Omental fat pad (tissue), 4 donors: ENCODE measurements around the gene RB1. TPM values are rescaled to one million over a fixed set of nuclear protein-coding genes. Genes with fewer than 3 reads are reported as not detected.

Source experiments
- ATAC-seq: fragments of 150-250 bp; one replicate; pipeline ENCODE4 v1.9.1; 2016; ENCODE audit warnings: mild to moderate bottlenecking, moderate library complexity; ENCODE audit not compliant: low FRiP score
- DNase-seq: peaks from one replicate; pipeline ENCODE4 v3.0.0-alpha.2; 2019; ENCODE audit warnings: low spot score
- total RNA-seq, 4 donors: library from RNA; depleted of rRNA; stranded (reverse); fragments of >200 nt; gene quantifications; one replicate each; pipeline ENCODE4 v1.1.0, GENCODE V29; 2016
- TF ChIP-seq, protein P1 (sequence below), 3 donors: fragments of 450-650 bp; IDR thresholded peaks; one replicate each; pipeline ENCODE4 v1.5.1; 2016 to 2017; ENCODE audit warnings: antibody characterized with exemption in 3 of 3, mild to moderate bottlenecking in 3 of 3, moderate library complexity in 2 of 3

RB1 gene
- total RNA-seq, 4 donors from 2014 or later, result 26.5 to 42.6 (median 37.5) TPM

- DNase-seq (no peak), ATAC-seq (no peak)
- TF ChIP-seq, protein P1, sequence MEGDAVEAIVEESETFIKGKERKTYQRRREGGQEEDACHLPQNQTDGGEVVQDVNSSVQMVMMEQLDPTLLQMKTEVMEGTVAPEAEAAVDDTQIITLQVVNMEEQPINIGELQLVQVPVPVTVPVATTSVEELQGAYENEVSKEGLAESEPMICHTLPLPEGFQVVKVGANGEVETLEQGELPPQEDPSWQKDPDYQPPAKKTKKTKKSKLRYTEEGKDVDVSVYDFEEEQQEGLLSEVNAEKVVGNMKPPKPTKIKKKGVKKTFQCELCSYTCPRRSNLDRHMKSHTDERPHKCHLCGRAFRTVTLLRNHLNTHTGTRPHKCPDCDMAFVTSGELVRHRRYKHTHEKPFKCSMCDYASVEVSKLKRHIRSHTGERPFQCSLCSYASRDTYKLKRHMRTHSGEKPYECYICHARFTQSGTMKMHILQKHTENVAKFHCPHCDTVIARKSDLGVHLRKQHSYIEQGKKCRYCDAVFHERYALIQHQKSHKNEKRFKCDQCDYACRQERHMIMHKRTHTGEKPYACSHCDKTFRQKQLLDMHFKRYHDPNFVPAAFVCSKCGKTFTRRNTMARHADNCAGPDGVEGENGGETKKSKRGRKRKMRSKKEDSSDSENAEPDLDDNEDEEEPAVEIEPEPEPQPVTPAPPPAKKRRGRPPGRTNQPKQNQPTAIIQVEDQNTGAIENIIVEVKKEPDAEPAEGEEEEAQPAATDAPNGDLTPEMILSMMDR (IDR thresholded peaks at IDR 0.05), result no peak
Measured at GRCh38 chr13:48398450-48399095, 95.0 kb downstream of the RB1 start.

DNA sequence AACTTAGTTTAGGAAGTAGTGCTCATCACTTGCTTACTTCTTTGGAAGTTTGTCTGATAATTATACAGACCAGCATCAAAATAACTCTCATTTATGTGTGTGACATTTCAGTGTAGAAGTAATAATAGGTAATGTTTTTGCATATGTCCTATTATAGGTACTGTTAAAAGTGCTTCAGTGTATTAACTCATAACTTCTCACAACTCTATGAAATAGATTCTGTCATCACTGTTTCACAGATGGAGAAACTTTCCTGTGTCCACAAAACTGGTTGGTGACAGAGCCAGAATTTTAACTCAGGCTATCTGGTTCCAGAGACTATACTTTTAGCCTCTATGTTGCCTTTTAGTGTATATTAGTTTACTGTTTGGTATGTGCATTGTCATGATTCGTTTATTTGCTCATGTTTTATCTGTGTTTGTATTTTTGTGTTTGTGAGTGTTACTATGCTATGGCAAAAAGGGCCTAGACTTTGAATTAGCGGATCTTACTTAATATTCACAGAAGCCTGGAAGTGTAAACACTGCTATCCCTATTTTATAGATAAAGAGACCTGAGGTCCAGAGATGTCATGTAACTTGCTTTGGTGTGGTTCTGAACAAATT, 96.6 kb downstream of the RB1 start:
- no peak for DNase-seq
- no peak for ATAC-seq
- TF ChIP-seq, protein P1 (IDR thresholded peaks at IDR 0.05), result no peak

DNA sequence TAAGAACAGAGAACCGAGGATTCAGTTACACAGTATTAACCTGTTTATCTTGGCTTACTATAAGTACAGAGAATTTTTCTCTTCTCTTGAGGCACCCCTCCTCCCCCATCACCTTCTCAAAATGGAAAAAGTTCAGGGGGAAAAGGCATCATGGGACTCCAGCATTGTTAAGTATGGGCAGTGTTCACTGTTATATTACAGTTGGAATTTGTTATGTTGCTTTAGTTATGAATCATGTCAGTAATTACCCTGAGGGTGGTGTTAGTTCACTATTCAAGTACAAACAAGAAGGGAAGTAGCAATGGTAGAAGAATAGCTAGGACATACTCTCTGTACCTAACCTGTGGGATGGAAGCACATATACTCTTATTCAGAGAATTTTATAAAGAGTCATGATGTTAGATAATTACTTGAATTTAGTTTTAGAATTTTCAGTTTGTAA, 97.3 kb downstream of the RB1 start:
- TF ChIP-seq, protein P1 (IDR thresholded peaks at IDR 0.05), result no peak
- ATAC-seq (peak; percentile 75), DNase-seq (no peak)

DNA sequence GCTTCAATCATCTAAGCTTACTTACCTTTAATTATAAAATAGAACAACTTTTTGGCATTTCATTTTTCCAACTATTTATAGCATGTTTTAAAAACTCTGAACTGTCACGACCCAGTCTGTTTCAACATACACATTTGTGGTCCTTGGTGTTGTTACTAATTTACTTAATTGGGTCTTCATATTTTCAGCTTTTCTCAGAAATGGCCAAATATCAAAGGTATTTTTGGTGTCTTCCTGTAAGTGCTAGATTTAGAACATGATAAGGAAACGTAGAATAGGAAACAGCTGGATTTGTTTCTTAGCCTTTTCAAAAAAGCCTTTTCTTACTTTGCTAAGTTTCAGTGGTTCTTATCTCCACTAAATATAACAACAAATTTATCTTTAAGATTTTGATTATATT, 97.9 kb downstream of the RB1 start:
- DNase-seq (no peak), ATAC-seq (no peak)
- TF ChIP-seq, protein P1 (IDR thresholded peaks at IDR 0.05), result no peak

DNA sequence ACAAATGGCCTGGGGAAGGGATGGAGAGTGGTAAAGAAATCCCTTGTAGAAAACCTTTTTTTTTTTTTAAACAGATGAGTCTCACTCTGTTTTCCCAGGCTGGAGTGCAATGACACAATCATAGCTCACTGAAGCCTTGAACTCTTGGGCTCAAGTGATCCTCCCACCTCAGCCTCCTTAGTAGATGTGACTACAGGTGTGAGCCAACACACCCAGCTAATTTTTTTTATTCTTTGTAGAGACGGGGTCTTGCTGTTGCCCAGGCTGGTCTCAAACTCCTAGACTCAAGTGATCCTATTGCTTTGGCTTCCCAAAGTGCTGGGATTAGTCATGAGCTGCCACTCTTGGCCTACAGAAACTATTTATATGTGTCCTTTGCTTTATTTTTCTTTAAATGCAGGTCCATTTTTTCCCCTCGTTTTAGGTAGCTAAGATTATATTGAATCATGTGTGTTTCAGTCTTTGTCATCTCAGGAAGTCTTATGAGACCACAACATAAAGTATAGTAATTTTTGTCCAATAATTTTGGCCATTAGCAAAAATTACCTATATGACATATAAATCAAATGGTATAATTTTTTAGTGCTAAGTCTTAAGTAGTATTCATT, 98.9 kb downstream of the RB1 start:
- ATAC-seq (no peak), DNase-seq (no peak)
- TF ChIP-seq, protein P1 (IDR thresholded peaks at IDR 0.05), result no peak

DNA sequence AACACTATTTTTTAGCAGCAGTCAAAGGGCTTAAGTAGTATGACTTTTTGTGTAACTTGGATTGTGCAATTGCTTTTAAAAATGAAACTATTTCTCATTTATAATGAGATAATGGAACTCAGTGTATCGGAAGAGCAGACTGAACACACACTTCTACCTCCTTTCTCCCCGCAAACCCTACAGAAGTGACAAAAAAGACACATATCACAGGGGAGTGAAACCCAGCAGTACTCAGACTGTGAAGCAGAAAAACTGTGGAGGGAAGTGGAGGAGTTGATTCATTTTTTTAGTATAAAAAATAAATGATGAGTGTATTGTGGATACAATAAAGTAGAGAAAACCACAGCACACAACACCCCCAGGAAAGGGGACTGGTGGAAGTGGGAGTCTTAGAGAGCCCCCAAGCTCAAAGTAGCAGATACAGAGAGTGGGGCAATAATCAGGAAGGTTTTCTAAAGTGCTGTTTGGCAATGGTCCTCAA, 99.6 kb downstream of the RB1 start:
- TF ChIP-seq, protein P1 (IDR thresholded peaks at IDR 0.05), result no peak
- ATAC-seq (no peak), DNase-seq (no peak)
